Measurements from ENCODE around the gene CENPB. TPM values are rescaled to one million over a fixed set of nuclear protein-coding genes. Genes with fewer than 3 reads are reported as not detected.

The CENPB gene
- total RNA-seq, 4 donors from 2014 or later, result 57.0 to 81.4 (median 66.4) TPM

DNA sequence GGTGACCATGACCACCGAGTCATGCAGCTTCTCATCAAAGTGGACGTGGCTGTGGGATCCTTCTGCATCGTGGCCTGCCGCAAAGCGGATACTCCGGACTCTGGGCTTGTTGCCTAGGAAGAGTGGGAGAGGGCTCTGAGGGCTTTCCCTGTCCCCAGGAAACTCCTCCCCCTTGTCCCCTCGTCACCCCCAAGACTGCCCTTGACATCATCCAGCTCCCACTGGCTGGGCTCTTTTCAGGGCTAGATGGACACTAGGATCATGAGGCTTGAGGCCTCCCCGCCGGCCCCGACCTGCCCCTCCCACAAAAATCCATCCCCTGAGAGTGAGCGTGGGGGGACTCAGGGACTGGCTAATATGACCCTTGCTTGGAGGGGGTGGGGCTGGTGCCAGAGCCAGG lies 28.0 kb downstream of the CENPB start:
- H3K27me3 ChIP-seq, result no peaks in the 10 kb centered on the region
- WGBS, result 89% methylated on average over 6 of the region's 11 CpGs
- no peaks in the 10 kb centered on the region for H3K9me3 ChIP-seq
- H3K4me3 ChIP-seq, result no peak overlapping the region
- H3K27ac ChIP-seq, result no peak overlapping the region
- no peaks in the 10 kb centered on the region for H3K36me3 ChIP-seq
- no peaks in the 10 kb centered on the region for H3K4me1 ChIP-seq
- no peak for DNase-seq (ENCODE audit: low spot score in 2 of 2)
- TF ChIP-seq EP300 (IDR thresholded peaks at IDR 0.05) (no peak), POLR2A (IDR thresholded peaks at IDR 0.05) (no peak), POLR2AphosphoS5 (IDR thresholded peaks at IDR 0.05) (no peak)
- TF ChIP-seq, protein P1, sequence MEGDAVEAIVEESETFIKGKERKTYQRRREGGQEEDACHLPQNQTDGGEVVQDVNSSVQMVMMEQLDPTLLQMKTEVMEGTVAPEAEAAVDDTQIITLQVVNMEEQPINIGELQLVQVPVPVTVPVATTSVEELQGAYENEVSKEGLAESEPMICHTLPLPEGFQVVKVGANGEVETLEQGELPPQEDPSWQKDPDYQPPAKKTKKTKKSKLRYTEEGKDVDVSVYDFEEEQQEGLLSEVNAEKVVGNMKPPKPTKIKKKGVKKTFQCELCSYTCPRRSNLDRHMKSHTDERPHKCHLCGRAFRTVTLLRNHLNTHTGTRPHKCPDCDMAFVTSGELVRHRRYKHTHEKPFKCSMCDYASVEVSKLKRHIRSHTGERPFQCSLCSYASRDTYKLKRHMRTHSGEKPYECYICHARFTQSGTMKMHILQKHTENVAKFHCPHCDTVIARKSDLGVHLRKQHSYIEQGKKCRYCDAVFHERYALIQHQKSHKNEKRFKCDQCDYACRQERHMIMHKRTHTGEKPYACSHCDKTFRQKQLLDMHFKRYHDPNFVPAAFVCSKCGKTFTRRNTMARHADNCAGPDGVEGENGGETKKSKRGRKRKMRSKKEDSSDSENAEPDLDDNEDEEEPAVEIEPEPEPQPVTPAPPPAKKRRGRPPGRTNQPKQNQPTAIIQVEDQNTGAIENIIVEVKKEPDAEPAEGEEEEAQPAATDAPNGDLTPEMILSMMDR (IDR thresholded peaks at IDR 0.05), result no peak

DNA sequence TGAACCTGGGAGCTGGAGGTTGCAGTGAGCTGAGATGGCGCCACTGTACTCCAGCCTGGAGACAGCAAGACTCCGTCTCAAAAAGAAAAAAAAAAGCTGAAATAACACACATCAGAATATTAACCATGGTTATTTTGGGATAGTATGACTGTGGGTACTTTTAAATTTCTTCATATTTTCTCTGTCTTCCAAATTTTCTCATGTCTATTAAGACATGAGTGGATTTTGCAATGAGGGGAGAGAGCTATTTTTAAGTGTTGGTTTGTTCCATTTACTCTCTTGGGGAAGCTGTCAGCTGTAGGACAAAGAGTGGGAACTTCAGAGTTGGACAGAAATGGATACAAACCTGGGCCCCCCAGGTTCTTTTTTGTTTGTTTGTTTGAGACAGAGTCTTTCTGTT lies 29.3 kb downstream of the CENPB start:
- H3K4me1 ChIP-seq, result peaks cover 8% of the 10 kb centered on the region

DNA sequence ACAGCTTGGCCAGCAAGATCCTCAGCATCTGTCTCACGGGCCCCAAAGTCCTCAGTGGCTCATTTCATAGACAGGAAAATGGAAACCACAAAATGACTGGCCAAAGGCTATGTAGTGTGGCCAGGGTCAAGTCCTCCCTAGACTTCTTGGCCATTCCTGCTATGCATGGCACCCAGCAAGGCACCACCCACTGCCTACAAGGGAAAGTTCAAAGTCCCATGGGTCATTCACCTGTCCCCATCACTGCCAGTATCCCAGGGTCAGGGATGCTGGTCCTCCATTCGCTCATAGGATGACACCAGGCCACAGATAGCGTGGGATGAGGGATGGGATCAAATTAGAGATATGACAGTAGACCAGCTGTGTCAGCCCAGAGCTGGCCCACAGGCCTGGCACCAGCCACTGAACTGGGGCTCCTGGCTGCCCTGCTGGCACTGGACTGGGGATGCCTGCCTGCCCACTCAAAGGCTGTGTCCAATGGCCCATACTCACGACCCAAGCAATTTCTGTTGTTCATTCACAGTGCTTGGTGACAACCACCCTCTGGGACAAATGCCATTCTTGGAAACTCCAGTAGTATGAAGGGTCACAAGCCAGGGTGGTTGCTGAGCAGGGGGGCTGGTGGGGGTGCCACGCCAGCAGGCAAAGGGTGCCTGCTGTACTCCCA lies 30.6 kb downstream of the CENPB start:
- H3K4me3 ChIP-seq, result no peak overlapping the region
- H3K27me3 ChIP-seq, result no peaks in the 10 kb centered on the region
- TF ChIP-seq POLR2A (IDR thresholded peaks at IDR 0.05), result no peak
- TF ChIP-seq, protein P1 (IDR thresholded peaks at IDR 0.05), result no peak
- no peak for TF ChIP-seq POLR2AphosphoS5 (IDR thresholded peaks at IDR 0.05)
- no peak for TF ChIP-seq EP300 (IDR thresholded peaks at IDR 0.05)
- WGBS, result 75% methylated on average over 4 of the region's 5 CpGs
- H3K9me3 ChIP-seq, result no peaks in the 10 kb centered on the region
- H3K27ac ChIP-seq, result no peak overlapping the region
- H3K36me3 ChIP-seq, result peaks cover 10% of the 10 kb centered on the region
- H3K4me1 ChIP-seq, result peaks cover 18% of the 10 kb centered on the region
- no peak for DNase-seq (ENCODE audit: low spot score in 2 of 2)

More for the DNA sequence above, 29.3 kb downstream of the CENPB start:
- Histone ChIP-seq H3K27me3 (no peaks in the 10 kb centered on the region), H3K27ac (no peak overlapping the region), H3K9me3 (no peaks in the 10 kb centered on the region), H3K4me3 (no peak overlapping the region), H3K36me3 (no peaks in the 10 kb centered on the region)
- whole genome bisulfite sequencing, result 79% methylated on average over 2 of the region's 2 CpGs
- DNase-seq (ENCODE audit: low spot score in 2 of 2), result no peak
- no peak for TF ChIP-seq EP300 (IDR thresholded peaks at IDR 0.05)
- TF ChIP-seq POLR2A (IDR thresholded peaks at IDR 0.05), result no peak
- TF ChIP-seq, protein P1 (IDR thresholded peaks at IDR 0.05), result no peak
- TF ChIP-seq POLR2AphosphoS5 (IDR thresholded peaks at IDR 0.05), result no peak

DNA sequence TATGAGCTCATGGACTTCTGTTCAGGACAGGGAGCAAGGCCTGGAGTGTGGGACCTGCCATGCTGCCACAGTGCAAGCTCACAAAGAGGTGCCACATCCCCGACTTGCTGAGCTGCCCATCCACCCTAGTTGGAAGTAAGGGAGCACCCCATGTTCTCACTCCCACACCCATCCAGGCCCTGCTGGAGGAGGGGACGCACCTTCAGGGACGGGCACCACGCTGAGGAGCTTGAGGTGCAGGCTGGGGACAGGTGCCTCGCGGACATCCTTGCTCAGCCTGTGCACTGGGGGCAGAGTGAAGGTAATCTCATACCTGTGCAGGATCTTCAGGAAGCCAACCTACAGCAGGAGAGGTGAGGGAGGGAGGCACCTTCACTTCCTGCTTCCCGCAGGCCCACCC lies 31.3 kb downstream of the CENPB start:
- Histone ChIP-seq H3K4me3 (no peak overlapping the region), H3K27ac (no peak overlapping the region), H3K4me1 (peaks cover 18% of the 10 kb centered on the region), H3K9me3 (no peaks in the 10 kb centered on the region), H3K36me3 (peaks cover 10% of the 10 kb centered on the region), H3K27me3 (no peaks in the 10 kb centered on the region)
- WGBS, result 85% methylated on average over 6 of the region's 7 CpGs
- TF ChIP-seq POLR2AphosphoS5 (IDR thresholded peaks at IDR 0.05), result no peak
- no peak for DNase-seq (ENCODE audit: low spot score in 2 of 2)

DNA sequence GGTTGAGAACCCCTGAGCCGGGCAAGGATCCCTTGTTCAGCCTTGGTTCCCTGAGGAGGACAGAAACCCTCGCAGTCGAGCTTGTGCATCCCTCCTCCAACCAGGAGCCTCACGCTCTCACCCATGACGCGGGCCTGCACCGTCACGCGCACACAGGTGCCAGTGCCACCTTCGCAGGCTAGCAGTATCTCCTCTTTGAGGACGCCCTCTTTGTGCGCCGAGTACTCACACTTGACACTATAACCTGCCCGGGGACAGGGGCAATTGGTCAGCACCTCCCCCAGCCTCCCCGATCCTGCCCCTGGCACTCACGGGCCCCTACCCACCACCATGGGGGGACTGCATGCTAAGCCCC lies 32.3 kb downstream of the CENPB start:
- no peak overlapping the region for H3K4me3 ChIP-seq
- H3K27ac ChIP-seq, result no peak overlapping the region
- 95% methylated on average over 8 of the region's 16 CpGs for WGBS
- H3K9me3 ChIP-seq, result no peaks in the 10 kb centered on the region
- TF ChIP-seq POLR2AphosphoS5 (IDR thresholded peaks at IDR 0.05), result no peak
- TF ChIP-seq, protein P1 (IDR thresholded peaks at IDR 0.05), result no peak
- TF ChIP-seq EP300 (IDR thresholded peaks at IDR 0.05), result no peak
- TF ChIP-seq POLR2A (IDR thresholded peaks at IDR 0.05), result no peak
- H3K36me3 ChIP-seq, result peaks cover 10% of the 10 kb centered on the region
- H3K4me1 ChIP-seq, result peaks cover 27% of the 10 kb centered on the region
- no peak for DNase-seq (ENCODE audit: low spot score in 2 of 2)
- H3K27me3 ChIP-seq, result peaks cover 3% of the 10 kb centered on the region
